Renal cortex interstitium (tissue), 11 donors: ENCODE measurements around the gene COL4A2. TPM values are rescaled to one million over a fixed set of nuclear protein-coding genes. Genes with fewer than 3 reads are reported as not detected.

Source experiments
- DNase-seq, 11 donors: peaks; one replicate each; pipeline ENCODE4 v3.0.0-alpha.2; 2013; ENCODE audit warnings: low read depth in 9 of 11, low spot score in 4 of 11; ENCODE audit errors: extremely low read depth in 1 of 11
- polyA plus RNA-seq, 3 donors: library from polyadenylated mRNA; unstranded; fragments of 120-200 nt; gene quantifications; one replicate each; pipeline ENCODE4 v1.2.1, GENCODE V29; 2013; ENCODE audit not compliant: insufficient read length in 3 of 3

The COL4A2 gene
- polyA plus RNA-seq, 3 donors, result 422 to 524 (median 515) TPM

DNA sequence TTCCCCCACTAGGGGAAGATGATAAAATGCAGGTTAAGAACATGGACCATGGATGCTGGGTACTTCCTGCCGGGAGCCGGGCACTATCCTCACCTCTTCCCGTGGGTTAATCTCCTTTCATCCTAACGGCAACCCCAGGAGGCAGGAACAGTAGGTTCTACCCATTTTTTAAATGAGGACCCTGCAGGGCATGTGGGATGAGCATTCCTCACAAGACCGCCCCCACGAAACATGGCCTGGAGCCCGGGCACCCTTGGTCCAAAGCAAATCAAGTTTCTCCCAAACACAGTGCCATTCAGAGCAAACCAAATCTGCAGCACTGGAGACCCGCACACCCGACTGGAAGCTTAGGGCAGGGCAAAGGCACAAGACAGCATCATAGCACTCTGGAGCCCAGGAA is 35.4 kb downstream of the COL4A2 start:
- DNase-seq, result no peak

DNA sequence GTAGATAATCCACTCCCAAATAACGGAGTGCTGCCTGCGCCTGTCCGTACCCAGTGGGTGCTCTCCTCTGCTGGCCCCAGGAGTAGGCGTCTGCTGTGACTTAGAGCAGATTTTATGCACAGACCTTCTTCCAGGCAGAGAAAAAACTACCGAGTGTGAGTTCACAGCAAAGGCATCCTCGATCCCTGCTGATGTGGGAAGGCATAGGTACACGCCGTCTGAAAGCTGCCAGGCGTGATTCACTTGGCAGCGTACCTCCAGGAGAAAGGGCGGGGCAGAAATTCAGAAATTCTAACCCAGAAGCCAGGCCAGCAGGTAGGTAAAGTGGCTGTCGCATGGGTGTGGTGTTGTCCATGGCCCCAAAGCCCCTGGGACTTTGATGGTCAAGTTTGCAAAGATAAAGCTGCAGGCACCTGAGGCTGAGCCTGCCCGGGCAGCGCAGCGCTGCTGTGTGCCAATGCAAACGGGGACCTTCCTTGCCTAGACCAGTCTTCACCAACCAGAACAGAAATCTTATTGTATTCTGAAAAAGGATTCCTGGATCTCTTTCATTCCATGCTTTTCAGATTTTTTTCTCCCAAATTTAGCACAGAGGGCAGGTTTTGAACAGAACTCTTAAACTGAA is 36.3 kb downstream of the COL4A2 start:
- no peak for DNase-seq

DNA sequence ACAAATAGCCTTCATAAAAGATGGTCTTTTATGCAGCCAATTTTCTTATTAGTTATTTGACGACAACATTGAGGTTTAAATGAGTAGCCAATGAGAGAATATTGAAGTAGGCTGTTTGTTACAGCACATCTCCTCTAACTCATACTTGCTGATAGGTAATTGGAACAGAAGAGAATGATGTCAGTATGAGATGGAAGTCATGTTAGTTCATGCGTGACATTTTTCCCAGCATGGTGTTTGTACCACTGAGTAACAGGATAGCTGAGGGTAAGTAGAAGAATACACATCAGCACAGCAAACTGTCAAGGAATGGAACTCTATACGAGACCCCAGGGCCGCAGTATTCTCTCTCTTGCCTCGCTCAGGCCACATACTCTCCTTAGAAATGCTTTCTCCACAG is 37.2 kb downstream of the COL4A2 start:
- no peak for DNase-seq

DNA sequence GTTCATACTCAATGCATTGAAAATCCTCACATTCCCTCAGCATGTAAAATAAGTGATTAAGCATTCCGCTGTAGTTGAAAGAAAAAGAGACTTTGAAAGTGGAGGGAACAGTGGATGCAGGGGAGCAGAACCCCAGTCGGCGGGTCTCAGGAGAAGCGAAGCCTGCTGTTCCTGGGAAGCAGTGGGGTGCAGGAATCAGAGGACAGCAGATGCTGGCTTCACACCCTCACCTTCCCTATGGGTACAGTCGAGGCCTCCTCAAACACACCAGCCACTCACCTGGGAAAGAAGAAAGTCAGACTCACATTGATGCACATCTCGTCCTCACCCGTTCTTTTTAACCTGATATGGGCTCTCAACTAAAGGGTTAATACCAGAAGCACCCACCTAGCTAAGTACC is 38.2 kb downstream of the COL4A2 start:
- no peak for DNase-seq

DNA sequence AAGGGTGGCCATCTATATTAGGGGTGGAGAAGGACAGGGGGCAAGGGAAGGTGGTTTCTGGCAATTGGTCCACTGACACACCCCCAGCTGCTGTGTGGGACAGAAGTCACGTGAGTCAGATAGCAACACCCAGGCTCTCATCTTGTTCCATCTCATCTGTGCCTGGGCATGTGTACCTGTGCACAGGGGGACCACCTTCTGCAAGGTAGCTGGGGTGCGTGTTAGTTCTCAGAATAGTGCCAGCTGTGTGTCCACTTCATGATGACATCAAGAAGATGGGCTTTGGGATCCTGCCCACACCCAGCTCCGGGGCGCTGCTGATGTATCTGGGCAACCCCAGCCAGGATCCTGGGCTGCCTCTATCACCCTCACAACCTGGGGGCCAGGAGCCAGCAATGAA is 38.6 kb downstream of the COL4A2 start:
- no peak for DNase-seq

DNA sequence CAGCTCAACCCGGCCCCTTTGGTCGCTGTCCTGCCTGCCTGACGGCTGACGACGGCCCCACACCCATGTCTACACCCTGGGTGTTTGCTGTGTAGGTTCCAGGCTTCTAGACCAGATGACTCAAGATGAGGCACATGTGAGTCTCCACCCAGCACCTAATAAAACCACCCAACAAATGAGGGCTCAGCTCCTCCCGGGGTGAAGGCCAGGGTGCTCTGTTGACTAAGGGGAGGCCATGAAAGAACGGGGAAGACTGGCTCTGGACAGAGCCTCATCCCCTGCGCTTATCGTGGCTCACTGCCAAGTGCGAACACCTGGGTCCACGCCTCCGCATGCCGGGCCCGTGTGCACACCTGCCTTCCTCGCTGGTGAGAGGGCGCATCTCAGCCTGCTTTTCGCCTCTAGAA is 39.6 kb downstream of the COL4A2 start:
- DNase-seq, result no peak

DNA sequence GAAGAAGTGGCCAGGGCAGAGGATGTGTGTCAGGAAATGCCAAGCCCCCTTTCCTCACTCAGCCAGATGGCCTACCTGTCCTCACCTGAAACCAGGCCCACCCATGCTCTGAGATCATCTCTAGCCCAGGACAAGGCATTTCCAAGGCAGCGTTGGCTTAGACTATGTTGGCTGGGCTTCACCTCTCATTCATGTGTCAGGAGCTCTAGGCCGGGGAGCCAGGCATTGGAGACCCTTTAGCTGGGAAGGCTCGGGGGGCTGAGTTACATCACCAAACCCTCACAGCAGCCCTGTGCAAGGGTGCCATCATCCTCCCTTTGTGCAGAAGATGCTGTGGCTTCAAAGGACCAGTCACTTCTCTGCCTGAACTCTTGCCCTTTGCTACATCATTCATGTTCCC is 40.0 kb downstream of the COL4A2 start:
- no peak for DNase-seq

DNA sequence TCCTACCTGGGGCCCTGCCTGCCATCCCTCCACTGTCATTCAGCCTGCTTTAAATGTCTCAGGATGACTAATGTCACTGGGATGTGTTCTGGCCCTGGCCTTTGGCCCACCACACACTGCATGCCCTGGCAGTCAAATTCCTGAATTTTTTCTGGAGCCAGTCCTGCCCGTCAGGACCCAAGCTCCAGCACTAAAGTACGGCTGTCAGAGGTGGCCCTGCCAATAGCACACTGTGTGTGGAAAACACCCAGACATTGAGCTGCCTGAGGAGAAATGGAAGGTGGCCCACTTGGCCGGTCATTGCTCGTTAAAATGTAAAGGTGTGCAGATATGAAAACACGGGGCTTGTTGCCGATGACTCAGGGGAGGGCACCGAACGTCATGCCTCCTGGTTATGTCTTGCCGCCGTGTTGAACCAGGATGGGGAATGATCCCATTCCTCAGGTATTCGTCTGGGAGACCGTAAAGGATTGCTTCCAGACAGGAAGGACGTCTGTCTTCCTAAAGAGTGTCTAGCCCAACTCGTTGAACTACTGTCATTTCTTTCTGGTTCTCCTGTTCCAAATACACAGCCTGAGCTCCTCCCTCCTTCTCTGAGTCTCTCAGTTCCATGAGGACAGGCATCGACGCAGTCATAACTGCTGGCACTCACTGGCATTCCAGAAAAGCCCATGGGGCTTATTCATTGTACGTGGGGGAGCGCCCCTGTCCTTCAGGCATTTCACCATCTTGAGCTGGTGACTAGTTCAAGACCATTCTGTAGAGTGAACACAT is 40.6 kb downstream of the COL4A2 start:
- DNase-seq, result no peak

DNA sequence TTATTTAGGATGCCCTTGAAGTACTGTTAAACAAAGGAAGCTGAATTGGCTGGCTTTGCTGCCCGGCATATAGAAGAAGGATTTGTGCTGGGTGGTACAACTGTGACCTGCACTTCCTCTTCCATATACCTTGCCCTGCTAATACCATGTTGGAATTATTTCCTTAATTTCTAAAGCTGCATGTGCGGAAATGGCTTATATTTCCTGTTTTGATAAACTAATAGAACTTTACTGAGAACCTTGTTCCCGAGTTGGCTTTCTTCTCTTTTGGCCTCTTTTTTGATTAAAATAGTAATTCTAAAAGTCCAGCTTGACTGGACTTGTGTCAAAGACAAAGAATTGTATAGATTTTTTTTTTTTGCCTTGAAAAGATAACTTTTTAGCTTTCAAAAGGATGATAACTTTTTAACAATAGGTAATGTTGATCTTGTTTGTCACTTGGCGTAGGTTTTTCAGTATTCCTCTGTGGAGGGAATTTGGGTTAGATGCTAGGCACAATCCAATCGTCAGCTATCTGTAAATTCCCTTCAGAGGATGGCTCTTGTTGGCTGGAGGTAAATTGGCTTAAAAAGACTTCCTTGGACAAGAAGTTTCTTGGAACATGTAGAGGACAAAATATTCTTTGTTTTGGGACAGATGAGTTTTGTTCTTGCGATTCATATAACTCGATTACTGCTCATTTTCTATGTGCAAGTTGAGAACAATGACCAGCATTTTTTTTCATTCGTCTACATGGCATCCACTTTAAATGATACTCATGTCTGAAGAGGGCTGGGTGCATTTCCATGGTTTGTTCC is 41.4 kb downstream of the COL4A2 start:
- no peak for DNase-seq

DNA sequence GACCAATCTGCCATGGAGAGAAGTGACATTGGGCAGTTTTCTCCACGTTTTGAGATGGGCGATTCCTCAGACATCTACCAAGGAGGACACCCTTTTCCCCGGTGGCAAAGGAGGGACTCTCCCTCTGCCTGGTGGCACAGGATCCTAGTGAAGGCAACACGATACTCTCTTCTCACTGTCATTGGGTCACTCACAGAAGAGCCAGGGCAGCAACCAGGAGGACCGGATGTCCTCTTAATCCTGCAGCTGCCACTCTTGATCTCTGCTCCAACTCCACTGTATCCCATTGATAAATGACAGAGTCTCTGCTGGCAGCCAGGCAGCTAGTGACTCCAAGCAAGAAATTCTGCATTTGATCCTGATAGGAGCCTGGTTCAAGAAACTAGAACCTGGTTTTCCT is 42.2 kb downstream of the COL4A2 start:
- DNase-seq, result no peak

DNA sequence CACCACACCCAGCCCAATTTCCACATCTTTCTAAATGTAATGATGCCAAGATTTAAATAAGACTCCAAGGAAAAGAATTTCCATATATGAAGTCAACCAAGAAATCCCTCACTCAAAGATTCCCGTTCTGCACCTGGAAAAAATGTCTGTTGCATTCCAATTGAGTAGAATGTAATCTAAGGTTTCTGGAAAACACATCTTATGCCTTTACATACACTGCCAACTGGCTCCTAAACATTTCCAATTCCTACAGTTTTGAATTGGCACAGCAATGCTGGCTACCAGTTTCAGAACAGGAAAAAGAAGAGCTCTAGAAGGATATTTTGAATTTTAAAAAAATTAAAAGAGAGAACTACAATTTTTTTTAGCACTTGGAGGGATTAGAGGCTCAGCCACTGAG is 43.0 kb downstream of the COL4A2 start:
- no peak for DNase-seq

DNA sequence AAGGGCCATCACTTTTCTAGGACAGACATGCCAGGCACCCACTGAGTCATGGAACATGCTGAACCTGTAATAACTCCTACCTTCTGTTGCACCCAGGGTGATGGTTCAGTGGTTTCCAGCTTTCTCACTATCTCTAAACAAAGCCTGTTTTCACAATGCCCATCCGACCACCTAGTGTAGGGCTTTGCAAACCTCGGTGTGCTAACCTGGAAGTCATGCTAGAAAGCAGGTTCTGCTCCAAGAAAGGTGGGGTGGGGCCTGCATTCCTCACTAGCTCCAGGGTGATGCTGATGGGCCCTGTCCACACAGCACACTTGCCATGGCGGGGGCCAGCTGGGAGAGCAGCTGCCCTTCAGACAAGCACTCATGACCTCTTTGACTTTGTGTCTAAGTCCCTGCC is 43.4 kb downstream of the COL4A2 start:
- DNase-seq, result no peak

DNA sequence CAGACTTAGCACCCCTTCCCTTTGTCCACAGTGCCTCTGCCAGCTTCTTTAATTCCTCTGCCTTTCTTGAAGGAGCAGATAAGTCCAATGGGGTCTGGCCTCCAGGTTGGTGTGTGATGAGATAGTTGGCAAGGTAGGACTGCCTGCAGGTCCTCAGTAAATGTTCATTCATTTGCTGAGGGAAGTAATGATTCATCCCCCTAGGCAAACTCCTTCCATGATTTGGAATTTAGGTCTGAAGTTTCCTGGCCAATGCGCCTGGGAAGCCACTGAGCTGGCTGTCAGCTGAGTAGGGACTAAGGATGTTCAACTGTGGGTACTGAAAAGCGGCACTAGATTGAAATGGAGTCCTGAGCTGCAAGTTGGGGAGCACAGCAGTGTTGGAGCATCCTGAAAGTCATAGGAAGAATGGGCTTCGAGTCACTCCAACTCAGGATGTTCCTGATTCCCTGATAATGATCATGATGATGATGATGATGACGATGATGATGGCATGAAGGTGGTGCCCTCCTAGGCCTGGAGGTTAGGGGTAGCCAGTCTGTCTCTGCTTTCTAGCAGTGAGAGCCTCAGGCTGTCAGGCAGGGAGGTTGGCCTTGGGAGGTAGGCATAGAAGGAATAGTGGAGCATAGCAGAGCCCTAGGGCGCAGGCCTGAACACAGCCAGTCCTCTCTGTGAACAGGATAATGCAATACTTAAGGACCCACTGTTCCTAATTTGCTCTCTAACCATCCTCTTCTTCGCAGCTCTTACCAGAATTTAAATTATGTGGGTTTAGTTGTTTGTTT is 44.7 kb downstream of the COL4A2 start:
- no peak for DNase-seq

DNA sequence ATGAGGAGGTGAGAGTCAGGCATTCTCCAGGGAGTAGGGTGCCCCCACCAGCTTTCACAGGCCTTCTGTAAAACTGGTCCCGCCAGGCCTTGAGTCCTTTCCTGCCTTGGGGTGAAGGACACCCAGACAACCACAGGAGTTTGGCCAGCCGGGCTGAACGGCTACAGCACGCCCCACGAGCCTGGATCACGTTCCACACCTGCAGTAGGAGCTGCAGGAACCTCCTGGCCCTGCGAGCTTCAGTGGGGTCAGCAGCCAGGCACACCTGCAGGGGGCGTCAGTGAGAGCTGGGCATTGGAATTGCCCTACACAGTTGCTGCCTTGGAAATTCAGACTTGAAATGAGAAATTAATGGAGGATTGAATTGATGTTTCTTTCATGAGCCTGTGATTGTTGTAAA is 45.7 kb downstream of the COL4A2 start:
- no peak for DNase-seq

DNA sequence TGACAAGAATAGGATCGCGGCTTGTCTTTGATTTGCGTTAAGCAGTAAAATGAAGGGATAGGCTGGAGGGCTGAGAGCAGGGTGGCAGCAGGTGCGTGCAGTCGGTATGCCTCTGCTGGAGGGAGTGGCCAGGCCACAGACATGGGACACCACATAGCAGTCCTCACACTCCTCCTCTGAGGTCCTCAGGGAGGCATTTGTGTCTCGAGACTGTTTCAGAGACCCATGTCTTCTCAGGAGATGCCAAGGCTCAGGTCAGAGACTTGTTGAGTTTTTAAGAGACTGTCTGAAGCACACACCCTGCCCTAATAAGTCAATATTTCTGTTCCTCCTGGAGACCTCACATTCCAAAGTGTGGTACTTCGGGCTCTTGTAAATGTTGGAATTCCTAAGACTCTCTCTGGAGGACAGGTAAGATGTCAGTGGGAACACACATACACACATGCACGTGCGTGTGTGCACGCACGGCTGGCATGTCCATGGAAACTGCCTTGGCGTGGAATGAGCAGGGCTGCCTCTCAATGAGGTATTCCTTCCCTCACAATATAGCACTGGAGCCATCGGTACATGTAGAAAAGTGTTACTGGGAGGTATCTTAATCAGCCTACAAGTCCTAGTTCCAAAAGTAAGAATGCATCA is 46.4 kb downstream of the COL4A2 start:
- no peak for DNase-seq

DNA sequence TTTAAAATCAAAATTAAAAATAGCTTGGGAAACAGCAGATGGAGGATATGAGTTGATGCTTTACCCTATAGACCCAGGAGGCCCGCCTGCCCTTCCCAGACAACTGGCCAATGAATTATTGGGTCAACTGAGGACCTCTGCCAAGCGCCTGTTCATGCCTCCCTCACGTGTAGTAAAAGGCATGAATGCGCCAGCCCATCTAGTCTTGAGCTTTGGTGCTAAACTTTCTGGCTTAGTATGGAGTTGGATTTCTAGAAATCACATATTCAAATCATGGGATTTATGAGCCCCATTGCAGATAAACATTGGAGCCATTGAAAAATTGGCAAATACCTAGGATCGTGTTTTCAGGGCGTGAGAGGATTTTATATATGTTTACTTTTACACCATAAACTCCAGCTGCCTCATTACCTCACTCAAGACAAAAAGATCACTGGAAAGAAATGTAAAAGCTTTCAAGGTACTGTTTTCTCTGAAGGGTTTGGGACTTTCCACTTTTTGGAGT is 47.1 kb downstream of the COL4A2 start:
- no peak for DNase-seq

DNA sequence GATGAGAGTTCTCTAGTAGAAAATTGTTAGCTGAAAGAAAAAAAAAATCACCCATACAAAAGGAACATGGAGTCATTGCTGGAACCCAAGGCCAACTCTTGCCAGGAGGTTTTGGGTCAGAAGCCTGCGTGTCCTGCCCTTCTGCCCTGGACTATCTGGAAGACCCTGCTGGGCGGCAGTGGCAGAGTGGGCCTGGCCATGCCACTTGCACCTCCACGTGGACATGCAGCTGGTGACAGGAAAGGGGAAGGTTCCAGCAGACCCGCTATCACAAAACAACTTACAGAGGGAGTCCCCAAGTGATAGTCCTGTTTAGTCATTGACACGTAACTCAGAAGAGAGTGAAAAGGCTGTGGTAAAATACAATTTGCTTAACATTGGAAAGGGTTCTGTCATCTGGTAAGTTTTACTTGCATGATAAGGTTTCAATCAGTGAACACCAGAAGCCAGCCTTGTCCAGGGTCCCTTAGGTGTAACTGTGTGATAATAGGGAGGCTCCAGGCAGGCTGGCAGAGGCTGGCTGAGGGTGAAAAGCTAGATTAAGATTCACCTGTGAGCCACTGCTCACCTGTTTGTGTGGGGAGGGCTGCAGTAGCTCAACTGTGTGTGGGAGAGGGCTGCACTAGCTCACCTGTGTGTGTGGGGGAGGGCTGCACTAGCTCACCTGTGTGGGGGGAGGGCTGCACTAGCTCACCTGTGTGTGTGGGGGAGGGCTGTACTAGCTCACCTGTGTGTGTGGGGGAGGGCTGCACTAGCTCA is 47.8 kb downstream of the COL4A2 start:
- DNase-seq, result no peak

DNA sequence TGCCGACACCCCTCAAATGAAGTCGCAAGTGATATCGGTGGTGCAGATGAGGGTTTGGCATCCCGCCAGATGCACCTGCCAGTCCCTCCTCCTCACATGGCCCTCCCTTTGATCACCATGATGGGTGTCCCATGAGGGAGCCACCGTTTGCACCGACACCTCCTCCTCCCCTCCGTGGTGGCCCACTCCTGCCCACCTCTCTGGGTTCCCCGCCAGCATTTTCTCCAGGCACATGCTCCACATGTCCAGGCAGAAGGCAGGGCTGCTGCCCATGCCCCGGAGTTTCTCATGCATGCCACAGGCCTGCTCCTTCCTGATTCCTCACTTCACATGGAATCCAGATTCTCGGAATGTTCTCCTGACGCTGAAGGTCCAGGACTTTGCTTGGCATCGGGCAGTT is 49.3 kb downstream of the COL4A2 start:
- no peak for DNase-seq
